ENCODE results near the gene VEGFA.

The VEGFA gene

DNA sequence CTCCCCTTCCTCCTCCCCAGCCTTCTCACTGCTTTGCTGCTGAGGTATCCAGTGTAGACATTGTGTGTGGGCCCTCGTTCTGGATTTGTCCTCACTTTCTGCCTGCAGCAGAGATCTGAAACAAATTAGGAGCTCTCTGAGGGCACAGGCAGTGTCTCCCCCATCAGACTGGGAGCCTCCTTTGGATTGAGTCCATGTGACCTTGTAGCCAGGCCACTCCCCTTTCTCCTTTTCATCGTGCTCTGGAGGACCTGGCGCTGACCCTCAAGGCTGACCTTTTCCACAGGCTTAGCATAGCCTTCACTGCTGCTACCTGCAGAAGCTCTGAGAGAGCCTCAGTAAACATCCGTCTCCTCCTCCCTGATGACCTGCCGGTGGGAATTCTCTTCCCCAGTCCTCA, 26.2 kb downstream of the VEGFA start:
- no peaks in the 10 kb centered on the region for H3K9me3 ChIP-seq (ENCODE audit: control insufficient read depth in 1 of 2, low read length in 2 of 2)

DNA sequence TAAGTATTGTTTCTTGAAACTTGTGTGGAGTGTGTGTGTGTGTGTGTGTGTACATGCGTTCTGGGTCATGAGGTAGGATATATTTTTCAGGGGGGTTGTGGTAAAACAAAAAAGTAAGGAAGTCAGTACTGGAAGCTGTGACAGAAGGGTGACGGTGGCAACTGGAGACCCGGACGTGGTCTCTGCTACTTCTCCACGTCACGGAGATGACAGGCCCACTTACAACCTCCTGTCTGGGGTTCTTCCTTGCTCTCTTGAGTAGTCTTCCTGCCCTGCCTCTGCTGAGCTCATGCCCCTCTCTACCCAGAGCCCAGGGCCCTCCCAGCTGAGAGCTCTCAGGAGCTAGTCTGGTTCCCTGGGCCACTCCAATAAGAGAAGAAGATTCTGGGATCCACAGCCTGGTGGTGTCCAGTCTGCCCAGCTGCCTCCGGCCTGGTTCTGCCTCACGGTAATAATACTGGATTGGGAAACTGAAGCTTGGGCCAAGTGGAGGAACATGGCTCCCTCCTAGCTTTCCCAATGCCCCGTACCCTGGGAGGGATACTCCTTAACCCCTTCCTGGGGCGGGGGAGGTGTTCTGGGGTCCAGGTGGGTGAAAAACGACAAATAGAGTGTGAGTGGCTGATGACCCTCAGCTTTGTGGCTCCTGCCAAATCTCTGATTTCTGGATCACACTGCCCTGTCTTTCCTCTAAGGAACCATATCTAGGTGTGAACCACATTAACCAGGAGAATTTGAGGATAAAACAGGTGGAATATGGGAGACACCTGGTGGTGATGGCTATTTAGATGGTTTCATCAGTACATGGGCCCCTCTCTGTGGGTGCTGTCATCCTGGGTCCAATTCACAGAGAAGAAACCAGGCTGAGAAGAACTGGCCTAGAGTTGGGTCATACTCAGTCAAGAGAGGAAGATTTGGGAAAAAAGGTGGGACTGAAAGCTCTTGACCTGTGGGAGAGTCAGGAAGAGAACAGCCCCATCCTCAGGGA, 27.2 kb downstream of the VEGFA start:
- Histone ChIP-seq H3K4me1 (ENCODE audit: control insufficient read depth in 1 of 2, insufficient read depth in 2 of 2, low read length in 2 of 2) (no peaks in the 10 kb centered on the region), H3K9me3 (ENCODE audit: control insufficient read depth in 1 of 2, low read length in 2 of 2) (no peaks in the 10 kb centered on the region), H3K27ac (ENCODE audit: low read length) (no peak overlapping the region), H3K36me3 (ENCODE audit: control insufficient read depth in 1 of 2, insufficient read depth in 2 of 2, low read length in 2 of 2) (no peaks in the 10 kb centered on the region), H3K27me3 (ENCODE audit: low read depth, low read length) (no peaks in the 10 kb centered on the region), H3K4me3 (ENCODE audit: low read depth in 1 of 2, low read length in 2 of 2) (no peak overlapping the region)

More for the DNA sequence above, 26.2 kb downstream of the VEGFA start:
- Histone ChIP-seq H3K27ac (ENCODE audit: low read length) (no peak overlapping the region), H3K4me1 (ENCODE audit: control insufficient read depth in 1 of 2, insufficient read depth in 2 of 2, low read length in 2 of 2) (no peaks in the 10 kb centered on the region), H3K27me3 (ENCODE audit: low read depth, low read length) (no peaks in the 10 kb centered on the region), H3K4me3 (ENCODE audit: low read depth in 1 of 2, low read length in 2 of 2) (no peak overlapping the region), H3K36me3 (ENCODE audit: control insufficient read depth in 1 of 2, insufficient read depth in 2 of 2, low read length in 2 of 2) (no peaks in the 10 kb centered on the region)

DNA sequence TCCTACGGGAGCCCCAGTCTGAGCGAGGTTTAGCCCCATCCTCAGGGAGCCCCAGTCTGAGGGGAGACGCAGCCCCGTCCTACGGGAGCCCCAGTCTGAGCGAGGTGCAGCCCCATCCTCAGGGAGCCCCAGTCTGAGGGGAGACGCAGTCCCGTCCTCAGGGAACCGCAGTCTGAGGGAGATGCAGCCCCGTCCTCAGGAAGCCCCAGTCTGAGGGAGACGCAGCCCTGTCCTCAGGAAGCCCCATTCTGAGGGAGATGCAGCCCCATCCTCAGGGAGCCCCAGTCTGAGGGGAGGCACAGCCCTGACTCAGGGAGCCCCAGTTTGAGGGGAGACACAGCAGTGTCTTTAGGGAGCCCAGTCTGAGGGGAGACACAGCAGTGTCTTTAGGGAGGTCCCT, 27.9 kb downstream of the VEGFA start:
- Histone ChIP-seq H3K9me3 (ENCODE audit: control insufficient read depth in 1 of 2, low read length in 2 of 2) (no peaks in the 10 kb centered on the region), H3K4me3 (ENCODE audit: low read depth in 1 of 2, low read length in 2 of 2) (no peak overlapping the region), H3K27me3 (ENCODE audit: low read depth, low read length) (no peaks in the 10 kb centered on the region), H3K4me1 (ENCODE audit: control insufficient read depth in 1 of 2, insufficient read depth in 2 of 2, low read length in 2 of 2) (no peaks in the 10 kb centered on the region), H3K36me3 (ENCODE audit: control insufficient read depth in 1 of 2, insufficient read depth in 2 of 2, low read length in 2 of 2) (no peaks in the 10 kb centered on the region), H3K27ac (ENCODE audit: low read length) (peak overlapping the region; percentile 79)

DNA sequence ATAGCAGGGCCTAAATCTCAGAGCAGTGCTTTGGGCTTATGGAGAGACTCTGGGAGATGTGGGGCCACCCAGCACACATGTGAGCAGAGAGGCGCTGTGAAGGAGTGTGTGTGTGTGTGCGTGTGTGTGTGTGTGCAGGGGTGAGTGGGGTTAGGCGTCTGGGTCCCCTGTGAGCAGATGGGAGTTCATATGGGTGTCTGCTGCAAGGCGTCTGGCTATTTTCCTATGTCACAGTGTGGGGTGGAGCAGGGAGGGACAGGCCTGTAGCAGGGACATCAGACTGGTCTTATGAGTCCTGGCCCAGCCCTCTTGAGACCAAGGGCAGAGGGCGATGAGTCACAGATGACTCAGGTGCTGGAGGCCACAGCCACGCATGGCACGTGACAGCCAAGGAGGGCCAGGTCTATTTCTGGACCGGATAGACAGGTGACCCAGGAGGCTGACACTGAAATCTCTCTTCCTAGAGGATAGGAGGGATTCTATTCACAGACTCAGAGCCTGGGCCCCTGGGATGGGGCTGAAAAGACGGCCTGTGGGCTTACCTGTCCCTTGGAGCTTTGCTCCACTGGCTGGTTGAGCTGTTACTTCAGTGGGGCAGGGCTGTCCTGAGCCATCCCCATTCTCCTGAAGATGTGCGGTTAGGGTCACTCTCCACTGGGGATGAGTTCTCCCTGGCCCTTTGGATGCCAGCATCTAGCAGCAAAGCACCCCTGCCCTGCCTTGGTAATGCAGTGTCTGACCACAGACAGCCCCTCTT, 28.9 kb downstream of the VEGFA start:
- Histone ChIP-seq H3K4me1 (ENCODE audit: control insufficient read depth in 1 of 2, insufficient read depth in 2 of 2, low read length in 2 of 2) (peaks cover 0 to 4% of the 10 kb centered on the region in 2 donors), H3K27ac (ENCODE audit: low read length) (peak overlapping the region; percentile 79), H3K9me3 (ENCODE audit: control insufficient read depth in 1 of 2, low read length in 2 of 2) (no peaks in the 10 kb centered on the region), H3K4me3 (ENCODE audit: low read depth in 1 of 2, low read length in 2 of 2) (no peak overlapping the region), H3K27me3 (ENCODE audit: low read depth, low read length) (no peaks in the 10 kb centered on the region), H3K36me3 (ENCODE audit: control insufficient read depth in 1 of 2, insufficient read depth in 2 of 2, low read length in 2 of 2) (no peaks in the 10 kb centered on the region)

DNA sequence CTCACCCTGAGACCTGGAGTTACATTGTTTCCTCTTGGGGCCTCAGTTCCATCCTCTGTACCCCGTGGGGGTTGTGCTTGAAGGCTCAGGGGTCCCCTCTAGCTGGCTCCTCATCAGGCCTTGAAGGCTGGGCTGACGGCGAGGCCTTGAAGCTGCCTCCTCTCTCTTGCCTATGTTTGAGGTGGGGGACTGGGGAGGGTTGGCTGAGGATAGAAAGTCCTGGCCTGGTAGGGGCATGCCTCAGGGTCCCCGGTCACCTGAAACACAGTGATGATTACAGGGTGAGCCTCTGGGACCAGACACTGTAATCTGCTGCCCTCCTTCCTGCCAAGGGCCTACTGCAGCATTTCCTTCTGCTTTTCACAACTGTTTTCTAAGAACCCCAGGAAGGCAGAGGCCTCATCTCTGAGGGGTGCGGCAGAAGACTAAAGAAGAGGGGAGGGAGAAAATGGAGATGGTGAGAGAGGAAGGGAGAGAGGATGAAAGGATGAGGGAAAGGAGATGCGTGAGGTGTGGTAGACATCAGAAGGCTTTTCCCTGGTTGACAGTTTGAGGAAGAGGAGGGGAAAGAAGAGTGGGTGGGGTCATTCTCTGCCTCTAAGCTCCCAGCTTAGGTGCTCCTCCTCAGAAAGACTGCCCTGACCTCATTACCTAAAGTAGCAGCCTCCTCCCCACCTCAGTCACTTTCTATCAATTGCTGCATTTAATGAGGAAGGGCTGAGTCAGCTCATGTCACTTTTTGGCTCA, 29.7 kb downstream of the VEGFA start:
- Histone ChIP-seq H3K4me1 (ENCODE audit: control insufficient read depth in 1 of 2, insufficient read depth in 2 of 2, low read length in 2 of 2) (peaks cover 0 to 4% of the 10 kb centered on the region in 2 donors), H3K9me3 (ENCODE audit: control insufficient read depth in 1 of 2, low read length in 2 of 2) (no peaks in the 10 kb centered on the region), H3K4me3 (ENCODE audit: low read depth in 1 of 2, low read length in 2 of 2) (no peak overlapping the region), H3K27me3 (ENCODE audit: low read depth, low read length) (no peaks in the 10 kb centered on the region), H3K27ac (ENCODE audit: low read length) (peak overlapping the region; percentile 46), H3K36me3 (ENCODE audit: control insufficient read depth in 1 of 2, insufficient read depth in 2 of 2, low read length in 2 of 2) (no peaks in the 10 kb centered on the region)

DNA sequence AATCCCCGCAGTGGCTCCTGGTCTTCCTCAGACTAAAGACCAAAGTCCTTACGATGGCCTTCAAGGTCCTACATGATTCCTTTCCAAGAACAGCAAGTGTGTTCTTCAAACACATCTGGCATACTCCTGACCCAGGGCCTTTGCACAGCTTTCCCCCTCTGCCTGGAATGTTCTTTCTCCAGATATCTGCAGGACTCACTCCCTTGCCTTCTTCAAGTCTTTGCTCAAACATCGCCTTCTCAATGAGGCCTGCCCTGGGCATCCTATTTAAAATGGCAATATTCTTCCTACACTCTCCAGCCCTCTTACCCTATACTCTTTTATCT, 30.2 kb downstream of the VEGFA start:
- no peak overlapping the region for H3K27ac ChIP-seq (ENCODE audit: low read length)
- H3K27me3 ChIP-seq (ENCODE audit: low read depth, low read length), result no peaks in the 10 kb centered on the region
- H3K4me1 ChIP-seq (ENCODE audit: control insufficient read depth in 1 of 2, insufficient read depth in 2 of 2, low read length in 2 of 2), result peaks cover 0 to 4% of the 10 kb centered on the region in 2 donors

DNA sequence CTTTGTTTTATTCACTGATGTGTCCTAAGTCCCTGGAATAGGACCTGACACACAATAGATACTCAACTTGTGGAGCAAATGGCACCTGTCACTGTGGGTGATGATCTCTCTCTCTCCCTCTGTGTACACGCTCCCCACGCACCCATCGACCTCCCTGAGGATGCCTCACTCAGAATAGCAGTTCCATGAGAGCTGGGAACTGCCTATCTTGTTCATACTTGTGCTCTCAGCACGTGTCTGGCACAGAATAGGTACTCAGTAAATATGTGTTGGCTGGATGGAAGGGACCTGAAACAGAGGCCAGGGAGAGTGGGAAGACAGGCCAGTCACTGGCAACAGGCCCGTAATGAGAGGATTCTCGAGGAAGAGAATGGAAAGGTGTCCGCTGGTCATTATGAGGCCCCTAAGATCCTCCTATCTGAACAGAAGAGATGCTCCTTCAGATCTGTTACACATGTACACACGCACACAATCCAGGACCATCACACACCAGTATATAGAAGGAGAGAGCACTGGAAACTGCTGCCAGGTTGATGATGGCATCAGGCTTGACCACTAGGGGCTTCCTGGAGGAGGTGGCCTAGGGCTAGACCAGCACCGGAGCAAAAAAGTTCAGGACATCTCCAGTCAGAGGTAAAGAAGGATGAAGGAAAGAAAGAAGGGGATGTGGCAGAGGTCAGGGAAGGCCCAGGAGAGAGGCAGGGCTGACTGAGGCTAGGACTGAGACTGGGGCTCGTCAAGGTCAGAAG, 30.9 kb downstream of the VEGFA start:
- H3K4me1 ChIP-seq (ENCODE audit: control insufficient read depth in 1 of 2, insufficient read depth in 2 of 2, low read length in 2 of 2), result peaks cover 0 to 4% of the 10 kb centered on the region in 2 donors
- no peak overlapping the region for H3K4me3 ChIP-seq (ENCODE audit: low read depth in 1 of 2, low read length in 2 of 2)
- H3K27ac ChIP-seq (ENCODE audit: low read length), result no peak overlapping the region
- no peaks in the 10 kb centered on the region for H3K36me3 ChIP-seq (ENCODE audit: control insufficient read depth in 1 of 2, insufficient read depth in 2 of 2, low read length in 2 of 2)
- H3K9me3 ChIP-seq (ENCODE audit: control insufficient read depth in 1 of 2, low read length in 2 of 2), result no peaks in the 10 kb centered on the region
- H3K27me3 ChIP-seq (ENCODE audit: low read depth, low read length), result no peaks in the 10 kb centered on the region

More for the DNA sequence above, 30.2 kb downstream of the VEGFA start:
- Histone ChIP-seq H3K9me3 (ENCODE audit: control insufficient read depth in 1 of 2, low read length in 2 of 2) (no peaks in the 10 kb centered on the region), H3K36me3 (ENCODE audit: control insufficient read depth in 1 of 2, insufficient read depth in 2 of 2, low read length in 2 of 2) (no peaks in the 10 kb centered on the region), H3K4me3 (ENCODE audit: low read depth in 1 of 2, low read length in 2 of 2) (no peak overlapping the region)

DNA sequence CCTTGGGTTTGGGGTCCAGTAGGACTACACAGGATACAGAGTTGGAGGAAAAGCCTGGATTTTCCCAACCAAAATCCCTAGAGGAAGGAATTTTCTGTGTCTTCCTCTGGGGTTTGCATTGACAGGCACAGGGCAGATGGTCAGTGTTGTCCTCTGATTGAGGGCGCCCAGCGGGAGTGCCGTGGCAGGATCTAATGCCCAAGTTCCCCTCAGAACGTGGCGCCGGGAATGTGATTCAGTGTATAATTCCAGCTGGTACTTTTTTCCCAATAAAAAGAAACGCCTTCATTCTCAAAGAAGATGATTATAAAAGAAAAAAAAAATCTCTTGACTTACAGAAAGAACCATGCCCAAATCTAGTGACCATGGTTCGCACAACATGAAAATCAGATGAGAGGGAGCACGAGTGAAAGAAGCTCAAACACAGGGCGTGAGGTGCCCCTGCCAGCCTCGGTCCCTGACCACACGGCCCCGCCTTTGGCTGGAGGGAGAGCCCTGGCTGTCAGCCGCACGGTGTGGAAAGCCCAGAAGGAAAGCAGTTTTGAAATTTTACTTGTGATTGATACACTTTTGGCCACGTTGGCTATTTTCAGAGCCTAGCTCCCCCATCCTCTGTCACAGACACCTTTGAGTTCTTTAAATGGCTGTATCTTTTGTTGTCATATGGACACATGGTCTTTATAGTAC, 31.6 kb downstream of the VEGFA start:
- Histone ChIP-seq H3K27ac (ENCODE audit: low read length) (no peak overlapping the region), H3K27me3 (ENCODE audit: low read depth, low read length) (no peaks in the 10 kb centered on the region), H3K4me1 (ENCODE audit: control insufficient read depth in 1 of 2, insufficient read depth in 2 of 2, low read length in 2 of 2) (peaks cover 0 to 4% of the 10 kb centered on the region in 2 donors), H3K36me3 (ENCODE audit: control insufficient read depth in 1 of 2, insufficient read depth in 2 of 2, low read length in 2 of 2) (no peaks in the 10 kb centered on the region), H3K4me3 (ENCODE audit: low read depth in 1 of 2, low read length in 2 of 2) (no peak overlapping the region), H3K9me3 (ENCODE audit: control insufficient read depth in 1 of 2, low read length in 2 of 2) (no peaks in the 10 kb centered on the region)

DNA sequence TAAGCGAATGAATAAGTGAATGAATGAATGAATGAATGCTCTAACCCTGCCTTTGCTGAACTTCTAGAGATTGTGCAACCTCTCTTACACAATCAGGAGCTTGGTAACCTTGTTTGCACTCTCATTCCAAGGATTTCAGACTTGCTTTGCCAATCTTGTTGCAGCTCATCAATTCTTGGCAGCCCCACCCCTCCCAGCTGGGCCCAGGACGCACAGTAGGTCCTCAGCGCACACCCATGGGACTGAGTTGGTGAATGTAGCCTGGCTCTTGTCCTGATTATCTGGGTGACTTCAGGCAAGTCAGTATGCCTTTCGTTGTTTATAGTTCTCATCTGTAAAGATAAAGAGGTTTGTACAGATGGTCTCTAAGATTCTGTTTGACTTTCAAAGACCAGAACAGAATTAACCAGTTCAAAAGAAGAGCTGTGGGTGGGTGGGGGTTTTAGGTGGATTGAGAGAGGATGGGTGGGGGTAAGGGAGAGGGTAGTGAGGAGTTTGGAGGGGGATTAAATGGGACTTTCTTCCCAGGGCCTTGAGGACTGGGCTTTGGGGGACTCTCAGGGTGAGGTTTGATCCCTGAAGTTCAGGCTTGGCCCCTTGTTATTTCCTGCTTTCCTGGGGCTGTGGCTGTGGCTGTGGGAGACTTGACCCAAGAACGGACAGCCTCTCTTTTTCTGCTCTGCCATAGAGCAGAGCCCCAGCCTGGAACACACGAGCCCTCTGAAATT, 33.2 kb downstream of the VEGFA start:
- peak overlapping the region; percentile 13 for H3K27ac ChIP-seq (ENCODE audit: low read length)
- no peak overlapping the region for H3K4me3 ChIP-seq (ENCODE audit: low read depth in 1 of 2, low read length in 2 of 2)
- H3K4me1 ChIP-seq (ENCODE audit: control insufficient read depth in 1 of 2, insufficient read depth in 2 of 2, low read length in 2 of 2), result peaks cover 0 to 4% of the 10 kb centered on the region in 2 donors
- no peaks in the 10 kb centered on the region for H3K36me3 ChIP-seq (ENCODE audit: control insufficient read depth in 1 of 2, insufficient read depth in 2 of 2, low read length in 2 of 2)
- no peaks in the 10 kb centered on the region for H3K9me3 ChIP-seq (ENCODE audit: control insufficient read depth in 1 of 2, low read length in 2 of 2)
- H3K27me3 ChIP-seq (ENCODE audit: low read depth, low read length), result no peaks in the 10 kb centered on the region

All from muscle layer of duodenum (tissue), 2 donors.